Fibroblast of the aortic adventitia (primary cell): ENCODE results near the gene MREG. TPM values are rescaled to one million over a fixed set of nuclear protein-coding genes. Genes with fewer than 3 reads are reported as not detected.

Experiments
- DNase-seq: peaks from one replicate; pipeline ENCODE4 v3.0.0-alpha.2; 2010; ENCODE audit warnings: low read depth
- H3K4me3 ChIP-seq: 2 replicates; pipeline ENCODE4 v1.5.1; 2011; ENCODE audit warnings: low read depth, mild to moderate bottlenecking, control low read depth, low read length, moderate library complexity
- CTCF ChIP-seq: IDR thresholded peaks from 2 replicates; pipeline ENCODE4 v1.5.1; 2011; ENCODE audit warnings: mild to moderate bottlenecking, low read length, control low read depth, inconsistent platforms; ENCODE audit not compliant: insufficient read depth
- total RNA-seq: library from RNA; depleted of rRNA; stranded (reverse); fragments of >200 nt; gene quantifications from 2 replicates; pipeline ENCODE4 v1.2.3, GENCODE V29; 2012; ENCODE audit warnings: low replicate concordance

Gene MREG
- total RNA-seq, 1 donor: 2.8 TPM

GRCh38 chr2:215905691-215906090 lies 107.7 kb downstream of the MREG start:
- no peak overlapping the region for H3K4me3 ChIP-seq
- DNase-seq: no peak
- TF ChIP-seq CTCF: no peak

- peak; percentile 69 for DNase-seq
- no peak overlapping the region for H3K4me3 ChIP-seq
- no peak for TF ChIP-seq CTCF
Observed at GRCh38 chr2:215904101-215904500, 109.2 kb downstream of the MREG start.

GRCh38 chr2:215903203-215903602 lies 110.1 kb downstream of the MREG start:
- no peak for DNase-seq
- no peak for TF ChIP-seq CTCF
- no peak overlapping the region for H3K4me3 ChIP-seq

- DNase-seq: no peak
- no peak overlapping the region for H3K4me3 ChIP-seq
- TF ChIP-seq CTCF: no peak
Observed at GRCh38 chr2:215901796-215902195, 111.6 kb downstream of the MREG start.

- no peak for DNase-seq
- no peak overlapping the region for H3K4me3 ChIP-seq
- no peak for TF ChIP-seq CTCF
Observed at GRCh38 chr2:215900843-215901242, 112.5 kb downstream of the MREG start.

GRCh38 chr2:215900203-215900611 lies 113.1 kb downstream of the MREG start:
- peak; percentile 67 for DNase-seq
- H3K4me3 ChIP-seq: no peak overlapping the region
- TF ChIP-seq CTCF: no peak
